NCI-H524 (cell line): Measurements from ENCODE around the gene LGMN.

Experiments
- DNase-seq, 2 experiments: peaks; one replicate each; lab custom pipeline; 2025; lab: John Stamatoyannopoulos, UW

The LGMN gene

GRCh38 chr14:92726135-92726932, 22.1 kb downstream of the LGMN start:
- DNase-seq, result no peak

DNA sequence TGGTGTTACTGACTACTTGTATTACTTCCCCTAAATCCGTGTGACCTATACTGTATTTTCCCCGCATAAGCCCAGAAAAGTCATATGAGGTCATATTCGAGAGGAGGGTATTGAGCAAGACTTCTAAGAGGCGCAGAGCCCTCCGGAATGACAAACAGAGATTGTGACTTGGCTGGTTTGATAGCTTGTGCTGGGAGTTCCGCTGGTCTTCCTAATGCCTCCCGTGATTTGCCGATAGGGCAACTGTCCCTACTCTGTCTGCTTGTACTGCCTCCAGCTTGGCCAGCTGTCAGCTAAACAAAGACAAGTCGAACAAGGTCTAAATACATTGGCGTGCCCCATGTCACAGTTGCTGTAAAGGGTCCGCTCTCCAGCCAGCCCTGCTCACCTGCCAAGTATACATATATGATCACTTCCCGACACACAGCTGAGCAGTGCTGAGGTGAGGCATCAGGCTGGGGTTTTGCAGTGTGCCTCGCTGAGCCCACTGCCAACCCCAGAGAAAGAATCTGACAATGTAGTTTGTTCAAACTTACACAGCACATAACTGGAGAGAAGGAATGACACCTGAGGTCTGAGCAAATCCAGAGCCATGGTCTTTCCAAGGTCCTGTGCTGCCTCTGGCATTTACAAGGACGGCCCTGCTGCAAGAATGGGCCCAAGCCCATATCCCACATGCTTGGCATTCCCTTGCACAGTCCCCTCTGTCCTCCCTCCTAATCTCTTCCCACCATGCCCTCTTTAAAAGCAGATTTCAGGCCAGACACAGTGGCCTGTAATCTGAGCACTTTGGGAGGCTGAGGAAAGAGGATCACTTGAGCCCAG, 23.7 kb downstream of the LGMN start:
- no peak for DNase-seq

DNA sequence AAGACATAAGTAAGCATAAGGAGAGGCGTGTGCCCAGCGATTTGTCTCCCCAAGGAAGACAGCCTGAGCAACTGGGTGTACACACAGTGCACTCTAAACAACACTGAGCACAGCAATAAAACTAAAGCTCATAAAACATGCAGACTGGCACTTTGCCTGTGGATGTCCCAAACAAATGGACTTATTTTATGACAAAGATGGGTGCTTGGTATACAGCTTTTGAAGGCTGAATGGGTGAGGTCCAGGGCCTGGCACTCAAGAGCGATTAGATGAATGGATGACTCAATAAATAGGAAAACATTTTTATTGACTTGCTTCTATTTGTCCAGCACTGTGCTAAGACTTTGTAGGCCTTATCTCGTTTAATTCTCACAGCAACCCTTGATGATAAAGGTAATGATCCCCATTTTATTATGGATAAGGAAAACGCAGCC, 28.5 kb downstream of the LGMN start:
- no peak for DNase-seq

DNA sequence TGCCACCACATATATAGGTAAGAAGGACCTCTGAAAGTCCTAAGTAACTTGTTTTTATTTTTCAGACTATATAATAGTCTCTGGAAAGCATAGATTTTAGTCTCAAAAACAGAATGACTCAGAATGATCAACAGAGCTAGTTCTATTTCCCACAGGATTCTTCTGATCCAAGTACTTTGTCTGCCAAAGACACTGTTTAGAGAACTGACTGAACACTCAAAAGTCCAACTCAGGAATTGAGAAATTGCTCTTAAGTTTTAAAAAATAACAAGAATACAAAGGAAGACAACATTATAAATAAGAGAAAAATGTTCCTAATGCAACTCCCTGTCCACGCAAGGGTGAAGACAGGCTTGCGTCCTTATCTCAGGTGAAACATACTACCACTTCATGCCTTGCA, 29.0 kb downstream of the LGMN start:
- no peak for DNase-seq

GRCh38 chr14:92718664-92719063, 29.8 kb downstream of the LGMN start:
- DNase-seq, result no peak

GRCh38 chr14:92717571-92718042, 30.8 kb downstream of the LGMN start:
- no peak for DNase-seq

GRCh38 chr14:92716131-92716530, 32.3 kb downstream of the LGMN start:
- DNase-seq, result no peak

DNA sequence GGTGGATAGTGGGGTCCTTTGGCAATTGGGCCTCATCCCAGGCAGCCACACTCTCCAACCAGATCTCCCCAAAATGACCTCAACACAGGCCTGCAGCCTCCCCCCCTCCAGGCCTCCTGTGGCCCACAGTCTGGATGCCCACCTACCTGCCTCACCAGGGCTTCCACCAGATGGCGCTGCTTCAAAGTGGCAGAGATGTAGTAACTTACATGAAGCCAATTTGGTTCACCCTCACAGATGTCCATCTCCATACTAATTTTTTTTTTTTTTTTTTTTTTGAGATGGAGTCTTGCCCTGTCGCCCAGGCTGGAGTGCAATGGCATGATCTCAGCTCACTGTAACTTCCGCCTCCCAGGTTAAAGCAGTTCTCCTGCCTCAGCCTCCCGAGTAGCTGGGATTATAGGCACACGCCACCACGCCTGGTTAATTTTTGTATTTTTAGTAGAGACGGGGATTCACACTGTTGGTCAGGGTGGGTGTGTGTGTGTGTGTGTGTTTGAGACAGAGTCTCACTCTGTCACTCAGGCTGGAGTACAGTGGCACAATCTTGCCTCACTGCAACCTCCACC, 33.6 kb downstream of the LGMN start:
- DNase-seq, result peak; percentile 35 to 72

DNA sequence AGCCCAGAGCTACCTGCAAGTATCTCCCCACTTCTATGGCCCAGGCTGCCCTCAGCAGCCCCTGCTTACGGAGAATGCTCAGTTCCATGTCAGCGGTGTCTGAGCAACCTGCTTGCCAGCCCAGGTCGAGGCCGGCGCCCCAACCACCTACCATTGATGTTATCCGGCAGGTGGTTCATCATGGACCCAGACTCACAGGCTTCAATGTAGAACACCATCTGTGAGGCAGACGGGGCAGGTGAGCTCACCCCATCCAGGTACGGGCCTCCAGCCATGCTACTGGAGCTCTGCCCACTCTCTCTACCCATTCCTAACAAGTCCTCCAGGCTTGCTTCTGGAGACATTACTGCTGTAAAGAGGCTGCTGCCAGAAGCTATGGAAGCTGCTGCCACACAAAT, 35.8 kb downstream of the LGMN start:
- DNase-seq, result no peak

GRCh38 chr14:92711976-92712653, 36.3 kb downstream of the LGMN start:
- no peak for DNase-seq

DNA sequence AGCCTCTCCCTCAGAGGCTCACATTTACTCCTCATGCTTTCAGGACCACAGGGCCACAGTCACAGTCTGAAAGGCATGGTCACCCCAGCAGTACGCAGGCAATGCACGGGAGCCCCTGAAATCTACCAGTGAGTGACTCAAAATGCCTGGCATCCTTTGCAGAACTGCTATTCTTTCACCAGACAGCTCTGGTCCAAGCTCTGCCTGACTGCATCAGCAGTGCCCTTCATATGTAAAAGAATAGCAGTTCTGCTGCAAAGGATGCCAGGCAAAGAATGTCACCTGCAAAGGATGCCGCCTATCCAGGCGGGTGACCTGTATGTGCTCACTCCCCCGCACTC, 38.5 kb downstream of the LGMN start:
- DNase-seq, result no peak

DNA sequence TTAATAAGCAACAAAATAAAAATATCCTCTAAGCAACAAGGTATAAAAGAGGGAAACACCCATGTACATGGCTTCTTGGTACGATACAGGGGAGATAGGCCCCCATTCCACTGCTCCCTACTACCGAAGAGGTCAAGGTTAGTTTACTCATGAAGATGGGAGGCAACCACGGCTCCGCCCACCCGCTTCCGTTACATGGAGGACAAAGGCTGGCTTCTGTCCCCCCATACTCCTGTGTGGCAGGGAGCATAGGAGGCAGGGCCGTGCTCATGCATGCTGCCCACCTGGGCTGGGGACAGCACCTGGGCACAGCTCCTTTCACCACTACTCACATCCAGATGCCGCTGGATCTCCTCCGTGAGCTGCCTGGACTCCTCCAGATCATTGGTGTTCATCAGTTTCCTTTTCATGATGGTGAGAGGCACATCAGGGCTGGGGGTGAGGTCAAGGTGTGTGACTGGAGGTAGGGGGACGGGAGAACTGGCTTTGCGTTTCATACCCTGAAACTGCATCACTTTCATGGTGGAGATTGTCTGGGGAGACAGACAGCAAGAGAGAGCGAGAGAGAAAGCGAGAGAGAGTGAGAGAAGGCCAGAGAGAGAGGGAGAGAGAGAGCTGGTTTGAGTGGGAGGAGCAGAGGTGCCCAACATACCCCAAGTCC, 39.0 kb downstream of the LGMN start:
- no peak for DNase-seq

GRCh38 chr14:92706386-92706785, 42.0 kb downstream of the LGMN start:
- no peak for DNase-seq

DNA sequence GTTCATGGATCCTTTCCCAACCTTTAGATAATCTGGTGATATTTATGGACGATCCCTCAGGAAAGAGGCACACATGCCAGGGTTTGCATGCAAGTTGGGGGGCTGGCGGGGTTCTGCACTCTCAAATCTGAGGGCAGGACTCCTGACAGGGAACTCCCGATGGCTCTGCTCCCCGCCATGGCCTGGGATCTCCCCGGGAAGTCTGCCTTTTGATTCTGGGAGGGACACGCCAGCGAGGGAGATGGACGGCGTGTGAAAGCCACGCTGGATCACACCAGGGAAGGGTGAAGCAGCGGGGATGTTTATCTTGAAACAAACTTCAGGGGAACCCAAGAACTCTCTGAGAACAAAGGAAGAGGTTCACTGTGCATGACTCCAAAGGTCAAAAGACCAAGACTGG, 43.6 kb downstream of the LGMN start:
- no peak for DNase-seq

- no peak for DNase-seq
Observed at GRCh38 chr14:92704036-92704804, 44.2 kb downstream of the LGMN start.

DNA sequence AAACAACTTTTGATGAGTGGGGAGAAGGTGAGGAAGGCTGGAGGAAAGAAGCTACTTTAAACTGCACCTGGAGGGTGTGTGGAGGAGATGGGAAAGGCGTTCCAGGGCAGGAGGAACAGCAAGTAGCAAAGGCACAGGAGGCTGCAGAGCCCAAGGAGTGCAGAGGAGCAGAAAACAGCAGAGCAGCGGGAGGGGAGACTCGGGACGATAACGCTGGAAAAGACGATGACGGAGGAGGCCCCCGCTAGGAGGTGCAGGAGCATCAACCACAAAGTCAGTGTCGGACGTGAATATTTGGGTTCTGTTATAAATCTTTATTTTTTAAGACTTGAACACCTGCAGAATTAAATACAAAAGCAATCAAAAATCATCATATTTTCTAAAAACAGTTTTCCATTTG, 44.9 kb downstream of the LGMN start:
- no peak for DNase-seq

DNA sequence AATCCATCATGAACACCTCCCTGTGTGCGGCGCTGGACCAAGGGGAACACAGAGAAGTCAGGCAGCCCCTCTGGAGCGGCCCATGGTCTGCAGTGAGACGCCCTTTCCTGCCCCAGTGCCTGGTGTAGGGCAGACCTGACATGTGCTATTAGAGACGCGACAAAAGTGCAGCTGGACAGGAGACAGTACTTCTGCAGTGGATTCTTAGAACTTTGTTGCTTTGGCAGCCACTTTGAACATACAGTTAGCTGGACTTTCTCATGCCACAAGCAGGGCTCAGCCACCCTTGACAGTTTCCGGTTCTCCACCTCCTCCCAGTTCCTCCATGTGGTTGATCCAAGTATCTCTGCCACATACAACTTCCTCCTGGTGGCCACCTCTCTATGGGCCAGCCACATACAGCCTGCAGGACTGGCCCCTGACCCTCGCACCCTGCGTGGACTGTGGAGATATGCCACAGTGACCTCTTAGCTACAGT, 45.9 kb downstream of the LGMN start:
- no peak for DNase-seq

DNA sequence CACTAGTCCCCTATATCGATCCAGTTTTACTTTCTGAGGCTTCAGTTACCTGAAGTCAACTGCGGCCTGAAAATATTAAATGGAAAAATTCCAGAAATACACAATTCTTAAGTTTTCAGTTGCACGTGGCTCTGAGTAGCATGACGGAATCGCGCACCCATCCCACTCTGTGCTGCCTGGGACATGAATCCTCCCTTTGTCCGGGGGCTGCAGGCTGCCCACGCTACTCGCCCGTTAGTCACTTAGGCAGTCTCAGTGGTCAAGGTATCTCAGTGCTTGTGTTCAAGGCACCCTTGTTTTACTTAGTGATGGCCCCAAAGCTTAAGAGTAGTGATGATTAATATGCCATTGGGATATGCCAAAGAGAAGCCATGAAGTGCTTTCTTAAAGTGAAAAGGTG, 46.6 kb downstream of the LGMN start:
- no peak for DNase-seq

DNA sequence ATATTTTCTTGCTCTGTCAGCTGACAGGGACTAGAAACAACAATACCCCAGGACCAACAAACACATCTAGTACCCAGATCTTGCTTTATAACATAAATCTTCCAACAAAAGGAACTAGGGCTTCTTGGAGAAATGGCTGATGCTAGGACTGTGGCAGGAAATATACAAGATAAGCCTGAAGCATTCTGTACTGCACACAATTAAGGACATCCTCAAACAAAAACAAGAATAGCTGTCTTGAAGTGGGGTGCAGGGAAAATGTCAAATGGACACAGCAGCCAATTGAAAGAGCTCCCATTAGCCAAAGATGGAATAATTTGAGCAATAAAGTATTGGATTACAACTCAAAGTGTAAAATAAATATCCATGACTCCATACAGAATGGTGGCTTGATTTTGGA, 50.0 kb downstream of the LGMN start:
- DNase-seq, result no peak

- DNase-seq, result no peak
Observed at GRCh38 chr14:92696366-92696765, 52.1 kb downstream of the LGMN start.

DNA sequence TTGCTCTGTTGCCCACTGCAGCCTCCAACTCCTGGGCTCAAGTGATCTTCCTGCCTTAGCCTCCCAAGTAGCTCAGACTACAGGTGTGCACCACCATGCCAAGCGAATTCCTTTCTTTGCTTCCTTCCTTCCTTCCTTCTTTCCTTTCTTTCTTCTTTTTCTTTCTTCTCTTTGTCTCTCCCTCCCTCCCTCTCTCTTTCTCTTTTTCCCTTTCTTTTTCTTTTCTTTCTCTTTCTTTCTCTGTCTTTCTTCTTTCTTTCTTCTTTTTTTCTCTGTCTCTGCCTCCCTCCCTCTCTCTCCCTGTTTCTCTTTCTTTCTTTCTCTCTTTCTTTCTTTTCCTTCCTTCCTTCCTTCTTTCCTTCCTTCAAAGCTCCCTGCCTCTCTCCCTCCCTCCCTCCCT, 52.9 kb downstream of the LGMN start:
- no peak for DNase-seq
